Fibroblast of lung (primary cell): ENCODE data around the gene CXCL5.

Experiments used
- CTCF ChIP-seq, 2 donors: IDR thresholded peaks in 1 of 2; conservative IDR thresholded peaks in 1 of 2; 1 replicate in 1 of 2; 2 replicates in 1 of 2; pipeline ENCODE4 v1.5.1; 2011 to 2012; ENCODE audit warnings: low read length in 2 of 2, control low read depth in 1 of 2, inconsistent platforms in 1 of 2, low read depth in 1 of 2, mild to moderate bottlenecking in 1 of 2
- EZH2 ChIP-seq: IDR thresholded peaks from 2 replicates; pipeline ENCODE4 v1.5.1; 2012; ENCODE audit warnings: low read length, control low read depth, mild to moderate bottlenecking; ENCODE audit errors: missing control alignments

GRCh38 chr4:74021601-74022000 lies 23.1 kb upstream of the CXCL5 start:
- no peak for TF ChIP-seq CTCF (conservative IDR thresholded peaks at IDR 0.05 in 1 of 2, IDR thresholded peaks at IDR 0.05 in 1 of 2; ENCODE audit: low read depth in 1 of 2, low read length in 2 of 2)
- no peak for TF ChIP-seq EZH2
